ENCODE measurements around the gene GOLGA2.

GRCh38 chr9:128297221-128297773 is 21.5 kb upstream of the GOLGA2 start:
- no peak for TF ChIP-seq ZNF274 (IDR thresholded peaks at IDR 0.05; ENCODE audit: low read depth, low read length)
- no peak for TF ChIP-seq YY1 (IDR thresholded peaks at IDR 0.05; ENCODE audit: insufficient read depth, insufficient read length)
- no peak for TF ChIP-seq SUZ12 (IDR thresholded peaks at IDR 0.05; ENCODE audit: extremely low read depth, insufficient read depth, insufficient read length)

All from NT2/D1 (cell line).